ENCODE results near the gene TNPO3.

- TF ChIP-seq EZH2phosphoT487 (IDR thresholded peaks at IDR 0.05; ENCODE audit: borderline replicate concordance) (no peak), FOSL1 (IDR thresholded peaks at IDR 0.05; ENCODE audit: low read depth) (no peak), ZBTB33 (IDR thresholded peaks at IDR 0.05; ENCODE audit: extremely low read depth, insufficient replicate concordance, low read length) (no peak), CEBPB (IDR thresholded peaks at IDR 0.05; ENCODE audit: low read depth) (no peak), POLR2A (IDR thresholded peaks at IDR 0.05; ENCODE audit: borderline replicate concordance, extremely low read depth, insufficient read depth, insufficient read length) (no peak), EZH2 (IDR thresholded peaks at IDR 0.05) (no peak), ZNF274 (IDR thresholded peaks at IDR 0.05; ENCODE audit: low read depth, low read length) (no peak)
- TF ChIP-seq, protein P1, sequence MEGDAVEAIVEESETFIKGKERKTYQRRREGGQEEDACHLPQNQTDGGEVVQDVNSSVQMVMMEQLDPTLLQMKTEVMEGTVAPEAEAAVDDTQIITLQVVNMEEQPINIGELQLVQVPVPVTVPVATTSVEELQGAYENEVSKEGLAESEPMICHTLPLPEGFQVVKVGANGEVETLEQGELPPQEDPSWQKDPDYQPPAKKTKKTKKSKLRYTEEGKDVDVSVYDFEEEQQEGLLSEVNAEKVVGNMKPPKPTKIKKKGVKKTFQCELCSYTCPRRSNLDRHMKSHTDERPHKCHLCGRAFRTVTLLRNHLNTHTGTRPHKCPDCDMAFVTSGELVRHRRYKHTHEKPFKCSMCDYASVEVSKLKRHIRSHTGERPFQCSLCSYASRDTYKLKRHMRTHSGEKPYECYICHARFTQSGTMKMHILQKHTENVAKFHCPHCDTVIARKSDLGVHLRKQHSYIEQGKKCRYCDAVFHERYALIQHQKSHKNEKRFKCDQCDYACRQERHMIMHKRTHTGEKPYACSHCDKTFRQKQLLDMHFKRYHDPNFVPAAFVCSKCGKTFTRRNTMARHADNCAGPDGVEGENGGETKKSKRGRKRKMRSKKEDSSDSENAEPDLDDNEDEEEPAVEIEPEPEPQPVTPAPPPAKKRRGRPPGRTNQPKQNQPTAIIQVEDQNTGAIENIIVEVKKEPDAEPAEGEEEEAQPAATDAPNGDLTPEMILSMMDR (IDR thresholded peaks at IDR 0.05 in 2 of 3, conservative IDR thresholded peaks at IDR 0.05 in 1 of 3; ENCODE audit: borderline replicate concordance in 1 of 3, insufficient read depth in 1 of 3, low read depth in 2 of 3, low read length in 2 of 3): no peak
Observed at GRCh38 chr7:129073738-129074137, 18.8 kb upstream of the TNPO3 start.
